Measurements from ENCODE around the gene MITF. TPM values are rescaled to one million over a fixed set of nuclear protein-coding genes. Genes with fewer than 3 reads are reported as not detected.

The MITF gene
- total and polyA plus RNA-seq, 8 donors, result 1.8 to 9.7 (median 5.5) TPM

DNA sequence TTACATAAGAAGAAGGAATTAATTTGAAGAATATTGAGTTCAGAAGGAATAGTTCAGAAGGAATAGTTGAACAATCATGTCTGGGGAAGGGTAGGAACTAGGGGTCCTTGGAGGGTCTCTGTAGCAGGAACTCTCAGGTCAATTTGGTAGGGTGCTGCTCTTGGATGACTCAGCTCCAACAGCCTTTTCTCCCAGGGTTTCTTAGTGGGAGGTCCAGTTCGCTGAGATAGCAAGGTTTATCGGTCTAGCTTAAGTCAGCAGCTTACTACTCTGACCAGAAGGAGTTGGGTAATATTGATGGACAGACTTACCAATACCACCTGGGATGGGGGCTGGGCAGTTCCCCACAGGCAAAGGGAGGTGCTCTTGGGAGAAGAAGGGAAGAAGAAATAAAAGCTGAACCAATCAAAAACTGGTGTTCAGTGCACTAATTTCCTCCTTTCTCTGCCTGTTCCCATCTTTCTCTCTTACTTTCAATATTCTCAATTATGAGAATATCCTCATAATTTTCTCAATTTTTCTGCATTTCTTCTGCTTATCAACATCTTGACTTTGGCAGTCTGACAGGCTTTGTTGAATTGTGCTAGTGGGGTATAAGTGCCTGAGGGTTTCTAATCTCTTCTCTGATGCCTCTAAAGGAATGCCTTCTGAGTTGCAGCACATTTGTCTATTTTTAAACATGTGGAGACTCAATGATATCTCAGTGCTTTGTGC, 14.4 kb upstream of the MITF start:
- no peak overlapping the region for H3K4me3 ChIP-seq
- intact Hi-C loops (cut with DNase I), result no loop called here
- H3K36me3 ChIP-seq, result no peaks in the 10 kb centered on the region
- FAIRE-seq (no peak), ATAC-seq (no peak), DNase-seq (no peak)
- no peaks in the 10 kb centered on the region for H3K27me3 ChIP-seq
- WGBS, 2 donors, result 22 to 66% methylated on average over 2 of the region's 2 CpGs
- TF ChIP-seq, protein P1, sequence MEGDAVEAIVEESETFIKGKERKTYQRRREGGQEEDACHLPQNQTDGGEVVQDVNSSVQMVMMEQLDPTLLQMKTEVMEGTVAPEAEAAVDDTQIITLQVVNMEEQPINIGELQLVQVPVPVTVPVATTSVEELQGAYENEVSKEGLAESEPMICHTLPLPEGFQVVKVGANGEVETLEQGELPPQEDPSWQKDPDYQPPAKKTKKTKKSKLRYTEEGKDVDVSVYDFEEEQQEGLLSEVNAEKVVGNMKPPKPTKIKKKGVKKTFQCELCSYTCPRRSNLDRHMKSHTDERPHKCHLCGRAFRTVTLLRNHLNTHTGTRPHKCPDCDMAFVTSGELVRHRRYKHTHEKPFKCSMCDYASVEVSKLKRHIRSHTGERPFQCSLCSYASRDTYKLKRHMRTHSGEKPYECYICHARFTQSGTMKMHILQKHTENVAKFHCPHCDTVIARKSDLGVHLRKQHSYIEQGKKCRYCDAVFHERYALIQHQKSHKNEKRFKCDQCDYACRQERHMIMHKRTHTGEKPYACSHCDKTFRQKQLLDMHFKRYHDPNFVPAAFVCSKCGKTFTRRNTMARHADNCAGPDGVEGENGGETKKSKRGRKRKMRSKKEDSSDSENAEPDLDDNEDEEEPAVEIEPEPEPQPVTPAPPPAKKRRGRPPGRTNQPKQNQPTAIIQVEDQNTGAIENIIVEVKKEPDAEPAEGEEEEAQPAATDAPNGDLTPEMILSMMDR (IDR thresholded peaks at IDR 0.05), result no peak
- H3K9me3 ChIP-seq, result no peaks in the 10 kb centered on the region
- no peaks in the 10 kb centered on the region for H3K4me1 ChIP-seq
- H3K27ac ChIP-seq, result no peak overlapping the region

DNA sequence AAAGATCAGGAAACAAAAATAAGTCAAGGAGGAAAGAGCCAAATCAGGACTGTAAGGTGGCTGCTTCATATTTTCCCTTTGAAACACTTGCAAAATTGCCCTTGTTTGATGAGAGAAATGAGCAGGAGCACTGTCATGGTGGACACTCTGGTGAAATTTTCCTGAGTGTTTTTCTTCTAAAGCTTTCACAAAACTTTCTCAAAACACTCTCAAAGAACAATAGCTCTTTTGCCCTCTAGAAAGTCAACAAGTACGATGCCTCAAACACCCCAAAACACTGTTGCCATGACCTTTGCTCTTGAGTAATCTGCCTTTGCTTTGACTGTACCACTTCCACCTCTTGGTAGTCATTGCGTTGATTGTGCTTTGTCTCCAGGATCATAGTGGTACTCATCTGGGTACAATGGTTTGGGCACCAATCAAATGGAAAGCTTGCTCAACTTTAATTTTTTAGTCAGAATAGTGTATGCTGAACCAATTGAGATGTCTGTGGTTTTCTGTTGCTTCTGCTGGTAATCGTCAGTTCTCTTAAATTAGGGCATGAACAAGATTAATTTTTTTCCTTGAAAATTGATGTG, 13.2 kb upstream of the MITF start:
- no peak for ATAC-seq
- H3K4me1 ChIP-seq, result no peaks in the 10 kb centered on the region
- intact Hi-C loops (cut with DNase I), result no loop called here
- no peak overlapping the region for H3K27ac ChIP-seq
- no peak overlapping the region for H3K4me3 ChIP-seq
- H3K9me3 ChIP-seq, result no peaks in the 10 kb centered on the region
- no peaks in the 10 kb centered on the region for H3K36me3 ChIP-seq
- H3K27me3 ChIP-seq, result no peaks in the 10 kb centered on the region
- DNase-seq, result no peak
- TF ChIP-seq, protein P1 (IDR thresholded peaks at IDR 0.05), result no peak
- no peak for FAIRE-seq
- WGBS, 2 donors, result 84 to 88% methylated on average over 3 of the region's 3 CpGs

DNA sequence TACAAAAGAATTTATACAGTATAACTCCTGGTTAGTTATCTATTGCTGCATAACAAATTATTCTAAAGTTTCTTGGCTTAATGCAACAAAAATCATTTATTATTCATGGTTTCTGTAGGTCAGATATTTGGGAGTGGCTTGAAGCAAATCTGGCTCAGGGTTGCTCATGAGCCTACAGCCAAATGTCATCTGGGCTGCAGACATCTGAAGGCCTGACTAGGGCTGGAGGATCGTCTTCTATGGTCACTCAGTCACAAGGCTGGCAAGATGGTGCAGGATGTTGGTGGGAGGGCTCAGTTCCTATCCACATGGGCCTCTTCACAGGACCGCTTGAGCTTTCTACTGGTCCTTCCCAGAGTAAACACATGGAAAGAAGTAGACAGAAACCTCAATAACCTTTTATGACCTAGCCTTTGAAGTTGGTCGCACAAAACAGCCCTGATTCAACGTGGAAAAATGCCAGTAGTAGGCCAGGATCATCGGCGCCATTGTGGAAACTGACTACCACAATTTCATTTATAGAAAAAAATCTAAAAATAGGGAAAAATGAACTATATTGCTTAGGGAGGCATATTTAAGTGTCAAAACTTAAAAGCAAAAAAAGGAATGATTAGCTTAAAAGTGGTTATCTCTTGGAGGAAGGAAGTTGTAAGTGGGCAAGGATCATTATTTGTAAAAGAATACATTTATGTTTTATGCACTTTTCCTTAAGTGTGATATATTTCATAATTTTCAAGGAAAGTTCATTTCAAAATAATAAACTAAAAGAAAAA, 9.9 kb upstream of the MITF start:
- no peaks in the 10 kb centered on the region for H3K4me1 ChIP-seq
- intact Hi-C loops (cut with DNase I), result no loop called here
- no peak for FAIRE-seq

DNA sequence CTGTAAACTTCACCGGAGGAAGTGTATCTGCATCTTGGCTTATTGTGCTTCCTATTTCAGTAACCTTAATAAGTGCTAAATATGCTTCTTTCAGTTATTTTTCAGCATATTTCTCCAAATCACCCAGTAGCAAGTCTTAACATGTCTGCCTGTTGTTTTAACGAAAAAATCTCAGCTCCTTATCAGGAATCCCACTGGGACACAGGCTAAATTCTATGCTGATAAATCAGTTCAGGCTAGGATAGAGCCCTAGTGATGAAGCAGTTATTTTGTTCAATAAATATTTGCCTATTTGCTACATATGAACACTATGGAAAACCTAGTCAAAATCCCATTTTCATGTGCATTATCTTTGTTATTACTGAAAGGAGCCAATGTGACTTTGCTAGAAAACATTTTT, 8.2 kb upstream of the MITF start:
- 73 to 78% methylated on average over 2 of the region's 2 CpGs for WGBS, 2 donors
- no peak for FAIRE-seq
- no peaks in the 10 kb centered on the region for H3K4me1 ChIP-seq

More for the DNA sequence above, 9.9 kb upstream of the MITF start:
- Histone ChIP-seq H3K27ac (no peak overlapping the region), H3K4me3 (no peak overlapping the region), H3K27me3 (no peaks in the 10 kb centered on the region), H3K9me3 (no peaks in the 10 kb centered on the region), H3K36me3 (no peaks in the 10 kb centered on the region)
- DNase-seq, result no peak
- TF ChIP-seq, protein P1 (IDR thresholded peaks at IDR 0.05), result no peak
- no peak for ATAC-seq
- WGBS, 2 donors, result 87 to 94% methylated on average over 6 of the region's 6 CpGs

More for the DNA sequence above, 8.2 kb upstream of the MITF start:
- no peak for DNase-seq
- ATAC-seq, result no peak
- Histone ChIP-seq H3K36me3 (no peaks in the 10 kb centered on the region), H3K27ac (no peak overlapping the region), H3K4me3 (no peak overlapping the region), H3K27me3 (no peaks in the 10 kb centered on the region), H3K9me3 (no peaks in the 10 kb centered on the region)
- intact Hi-C loops (cut with DNase I), result no loop called here
- TF ChIP-seq, protein P1 (IDR thresholded peaks at IDR 0.05), result no peak
